HG03432 (cell line): ENCODE measurements around the gene RTN1.
A peak's percentile ranks its signal among the peaks of the same experiment; 100 is the strongest.

ENCODE experiments used
- ATAC-seq: cut with Tn5 transposase; IDR thresholded peaks from one replicate; pipeline ENCODE4 v1.9.1; 2021; ENCODE audit warnings: mild to moderate bottlenecking, moderate library complexity; ENCODE audit not compliant: unreplicated experiment

Gene RTN1

GRCh38 chr14:59850458-59850857 lies 20.1 kb downstream of the RTN1 start:
- no peak for ATAC-seq

GRCh38 chr14:59849411-59850130 lies 21.0 kb downstream of the RTN1 start:
- peak; percentile 52 for ATAC-seq

GRCh38 chr14:59848671-59849070 lies 21.9 kb downstream of the RTN1 start:
- no peak for ATAC-seq

- ATAC-seq: no peak
These were observed 22.9 kb downstream of the RTN1 start for GRCh38 chr14:59847711-59848110.

GRCh38 chr14:59846595-59846994 lies 24.0 kb downstream of the RTN1 start:
- no peak for ATAC-seq

- no peak for ATAC-seq
These were observed 25.3 kb downstream of the RTN1 start for GRCh38 chr14:59845245-59845644.

- ATAC-seq: no peak
These were observed 26.3 kb downstream of the RTN1 start for GRCh38 chr14:59844186-59844812.

- no peak for ATAC-seq
These were observed 34.5 kb downstream of the RTN1 start for GRCh38 chr14:59836116-59836515.

GRCh38 chr14:59832653-59833294 lies 37.8 kb downstream of the RTN1 start:
- no peak for ATAC-seq

GRCh38 chr14:59831121-59831730 lies 39.4 kb downstream of the RTN1 start:
- ATAC-seq: no peak

GRCh38 chr14:59830338-59830734 lies 40.2 kb downstream of the RTN1 start:
- no peak for ATAC-seq

- no peak for ATAC-seq
These were observed 40.9 kb downstream of the RTN1 start for GRCh38 chr14:59829469-59830337.

GRCh38 chr14:59828276-59828675 lies 42.3 kb downstream of the RTN1 start:
- ATAC-seq: no peak

- no peak for ATAC-seq
These were observed 43.2 kb downstream of the RTN1 start for GRCh38 chr14:59827401-59827800.

- no peak for ATAC-seq
These were observed 44.4 kb downstream of the RTN1 start for GRCh38 chr14:59826150-59826549.

GRCh38 chr14:59823179-59823578 lies 47.4 kb downstream of the RTN1 start:
- peak; percentile 60 for ATAC-seq

- no peak for ATAC-seq
These were observed 51.0 kb downstream of the RTN1 start for GRCh38 chr14:59819446-59820088.

- no peak for ATAC-seq
These were observed 53.6 kb downstream of the RTN1 start for GRCh38 chr14:59816941-59817340.

GRCh38 chr14:59814988-59815387 lies 55.6 kb downstream of the RTN1 start:
- no peak for ATAC-seq

- no peak for ATAC-seq
These were observed 58.8 kb downstream of the RTN1 start for GRCh38 chr14:59811815-59812214.
